ENCODE measurements around the gene MAP3K14.
A peak's percentile ranks its signal among the peaks of the same experiment; 100 is the strongest.

Gene MAP3K14

DNA sequence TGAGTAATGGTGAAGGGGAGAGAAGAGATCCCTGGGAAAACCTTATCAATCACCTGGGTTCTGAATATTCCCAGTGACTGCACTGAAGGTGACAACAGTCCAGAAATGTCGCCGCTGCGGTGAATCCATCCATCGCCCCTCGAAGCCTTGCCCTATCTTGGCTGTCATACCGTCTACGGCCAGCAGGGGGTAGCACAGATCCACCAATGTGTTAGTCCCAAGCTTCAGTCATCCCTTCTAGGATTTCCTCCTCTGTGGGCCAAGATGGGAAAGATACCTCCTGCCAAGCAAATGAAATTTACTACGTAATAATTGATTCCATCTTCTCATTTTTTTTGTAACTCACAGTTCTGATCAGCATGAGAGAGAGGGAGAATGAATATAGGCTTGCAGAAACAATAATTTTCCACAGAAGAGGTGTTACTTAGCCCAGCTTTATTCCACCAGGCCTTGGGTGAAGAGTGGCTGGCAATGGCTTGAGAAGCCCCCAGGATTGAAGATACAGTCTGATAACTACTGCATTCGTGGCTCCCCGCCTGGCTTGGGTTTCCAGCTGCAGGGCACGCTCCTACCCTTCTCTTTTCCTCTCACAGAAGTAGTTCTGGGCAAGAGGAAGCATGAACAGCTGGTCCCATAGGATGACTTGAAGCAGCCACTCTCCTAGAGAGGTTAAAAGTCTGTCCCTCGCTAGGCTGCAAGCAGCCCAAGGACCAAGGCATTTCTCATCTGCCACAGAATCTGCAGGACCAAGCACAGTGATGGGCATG, 97.7 kb downstream of the MAP3K14 start:
- TF ChIP-seq TAF1 (IDR thresholded peaks at IDR 0.05; ENCODE audit: borderline replicate concordance, low read depth, low read length) (no peak), POLR2A (IDR thresholded peaks at IDR 0.05; ENCODE audit: low read depth, low read length) (no peak), POLR2AphosphoS5 (IDR thresholded peaks at IDR 0.05; ENCODE audit: low read depth, low read length) (no peak)
- peak; percentile 97 for FAIRE-seq
- DNase-seq (ENCODE audit: insufficient read length): no peak

Data from GM12892 (cell line).